Skeletal muscle tissue (tissue), 4 donors: ENCODE data around the gene INVS. TPM values are rescaled to one million over a fixed set of nuclear protein-coding genes. Genes with fewer than 3 reads are reported as not detected.

ENCODE experiments used
- H3K27ac ChIP-seq: one replicate; pipeline ENCODE4 v1.7.0; 2013; ENCODE audit warnings: mild to moderate bottlenecking, low read depth, low read length, inconsistent platforms
- H3K27me3 ChIP-seq, 3 donors: one replicate each; pipeline ENCODE4 v1.7.0; 2013; ENCODE audit warnings: low read length in 3 of 3; ENCODE audit not compliant: control insufficient read depth in 3 of 3, insufficient read depth in 3 of 3
- H3K36me3 ChIP-seq, 3 donors: one replicate each; pipeline ENCODE4 v1.7.0; 2013; ENCODE audit warnings: low read length in 3 of 3; ENCODE audit not compliant: control insufficient read depth in 3 of 3, insufficient read depth in 3 of 3
- H3K4me1 ChIP-seq, 3 donors: one replicate each; pipeline ENCODE4 v1.7.0; 2013; ENCODE audit warnings: low read length in 3 of 3, mild to moderate bottlenecking in 3 of 3; ENCODE audit not compliant: control insufficient read depth in 3 of 3, insufficient read depth in 3 of 3
- H3K4me3 ChIP-seq, 3 donors: one replicate each; pipeline ENCODE4 v1.7.0; 2013; ENCODE audit warnings: low read length in 3 of 3
- H3K9ac ChIP-seq, 3 donors: one replicate each; pipeline ENCODE4 v1.7.0; 2013; ENCODE audit warnings: low read length in 3 of 3, mild to moderate bottlenecking in 3 of 3, moderate library complexity in 2 of 3, low read depth in 1 of 3
- H3K9me3 ChIP-seq, 3 donors: one replicate each; pipeline ENCODE4 v1.7.0; 2013; ENCODE audit warnings: low read length in 3 of 3; ENCODE audit not compliant: control insufficient read depth in 3 of 3
- total RNA-seq: library from RNA; depleted of rRNA; stranded (reverse); fragments of >200 nt; gene quantifications from one replicate; pipeline ENCODE4 v1.2.3, GENCODE V29; 2014
- donor health status: Osteomylitis.

Gene INVS
- total RNA-seq, 1 donor from 2014 or later = 24.0 TPM

DNA sequence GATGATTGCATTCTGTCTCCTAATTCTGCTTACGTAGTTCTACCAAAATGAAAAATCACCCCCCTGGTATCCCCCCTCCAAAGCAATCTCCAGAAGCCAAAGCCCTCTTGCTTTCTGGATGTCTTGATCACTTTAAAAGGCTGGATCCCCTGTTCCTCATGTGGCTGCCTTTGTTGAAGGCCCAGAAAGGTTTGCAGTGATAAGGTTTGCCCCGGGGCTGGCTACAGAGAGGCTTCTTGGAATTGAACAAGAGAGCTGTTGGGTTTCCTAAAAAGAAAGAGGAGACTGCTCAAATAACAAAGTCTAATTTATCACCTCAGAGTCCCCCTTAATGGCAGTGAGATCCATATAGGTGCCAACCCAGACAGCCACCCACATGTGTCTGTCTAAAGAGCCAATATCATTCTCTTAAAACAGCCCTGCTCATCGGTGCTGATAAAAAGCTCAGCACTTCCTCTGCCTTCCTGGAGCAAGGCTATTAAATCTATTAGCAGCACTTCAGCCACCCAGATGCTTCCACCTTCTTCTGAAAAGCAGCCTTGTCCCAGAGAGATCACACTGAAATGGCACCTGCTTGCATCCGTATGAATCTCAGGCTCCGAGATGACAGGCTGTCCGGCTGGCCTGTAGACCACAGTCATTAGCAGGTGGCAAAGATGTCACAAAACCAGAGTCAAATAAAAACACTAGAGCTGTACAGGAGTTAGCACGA lies 182.8 kb downstream of the INVS start:
- peaks cover 6 to 25% (median 22%) of the 10 kb centered on the region in 3 donors for H3K36me3 ChIP-seq
- no peak overlapping the region for H3K4me3 ChIP-seq

DNA sequence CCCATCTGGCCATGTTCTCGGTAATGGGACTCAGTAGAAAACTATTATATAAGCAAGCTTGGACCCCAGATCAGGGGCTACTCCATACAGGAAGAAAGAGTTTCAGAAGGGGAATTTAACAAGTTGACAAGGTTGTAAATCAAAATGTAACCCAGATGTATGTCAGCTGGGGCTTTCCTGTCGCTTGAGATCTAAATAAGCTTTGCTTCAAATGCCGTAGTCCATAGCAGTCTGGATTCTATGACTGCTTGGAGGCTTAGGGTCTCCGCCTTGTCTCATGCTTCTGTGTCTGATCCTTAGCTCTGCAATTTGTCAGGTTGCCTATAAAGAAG lies 183.3 kb downstream of the INVS start:
- H3K4me1 ChIP-seq = no peaks in the 10 kb centered on the region
- H3K9ac ChIP-seq = no peak overlapping the region
- no peak overlapping the region for H3K27ac ChIP-seq
- no peaks in the 10 kb centered on the region for H3K27me3 ChIP-seq
- H3K9me3 ChIP-seq = peaks cover 0 to 6% (median 0%) of the 10 kb centered on the region in 3 donors
- H3K4me3 ChIP-seq = no peak overlapping the region
- peaks cover 6 to 31% (median 27%) of the 10 kb centered on the region in 3 donors for H3K36me3 ChIP-seq

More for the DNA sequence above, 182.8 kb downstream of the INVS start:
- Histone ChIP-seq H3K27me3 (no peaks in the 10 kb centered on the region), H3K9ac (no peak overlapping the region), H3K4me1 (no peaks in the 10 kb centered on the region), H3K9me3 (peaks cover 0 to 6% (median 0%) of the 10 kb centered on the region in 3 donors), H3K27ac (no peak overlapping the region)

- Histone ChIP-seq H3K4me3 (no peak overlapping the region), H3K9ac (no peak overlapping the region), H3K9me3 (peaks cover 0 to 8% (median 0%) of the 10 kb centered on the region in 3 donors), H3K4me1 (no peaks in the 10 kb centered on the region), H3K36me3 (peaks cover 12 to 41% (median 37%) of the 10 kb centered on the region in 3 donors), H3K27me3 (no peaks in the 10 kb centered on the region), H3K27ac (no peak overlapping the region)
These were observed 185.2 kb downstream of the INVS start for GRCh38 chr9:100284247-100284646.

- Histone ChIP-seq H3K4me1 (no peaks in the 10 kb centered on the region), H3K4me3 (no peak overlapping the region), H3K27me3 (no peaks in the 10 kb centered on the region), H3K27ac (no peak overlapping the region), H3K9ac (no peak overlapping the region), H3K36me3 (peaks cover 12 to 44% (median 42%) of the 10 kb centered on the region in 3 donors), H3K9me3 (peaks cover 0 to 8% (median 0%) of the 10 kb centered on the region in 3 donors)
These were observed 186.0 kb downstream of the INVS start for GRCh38 chr9:100285080-100285479.

- H3K36me3 ChIP-seq = peaks cover 13 to 44% (median 42%) of the 10 kb centered on the region in 3 donors
- H3K27ac ChIP-seq = no peak overlapping the region
- no peaks in the 10 kb centered on the region for H3K4me1 ChIP-seq
- no peak overlapping the region for H3K4me3 ChIP-seq
- no peaks in the 10 kb centered on the region for H3K27me3 ChIP-seq
- peaks cover 0 to 8% (median 0%) of the 10 kb centered on the region in 3 donors for H3K9me3 ChIP-seq
- H3K9ac ChIP-seq = no peak overlapping the region
These were observed 186.6 kb downstream of the INVS start for GRCh38 chr9:100285601-100286000.

GRCh38 chr9:100286257-100286656 lies 187.2 kb downstream of the INVS start:
- Histone ChIP-seq H3K9me3 (peaks cover 0 to 8% (median 0%) of the 10 kb centered on the region in 3 donors), H3K36me3 (peaks cover 15 to 45% (median 41%) of the 10 kb centered on the region in 3 donors), H3K4me3 (no peak overlapping the region), H3K9ac (no peak overlapping the region), H3K4me1 (no peaks in the 10 kb centered on the region), H3K27me3 (no peaks in the 10 kb centered on the region), H3K27ac (no peak overlapping the region)

DNA sequence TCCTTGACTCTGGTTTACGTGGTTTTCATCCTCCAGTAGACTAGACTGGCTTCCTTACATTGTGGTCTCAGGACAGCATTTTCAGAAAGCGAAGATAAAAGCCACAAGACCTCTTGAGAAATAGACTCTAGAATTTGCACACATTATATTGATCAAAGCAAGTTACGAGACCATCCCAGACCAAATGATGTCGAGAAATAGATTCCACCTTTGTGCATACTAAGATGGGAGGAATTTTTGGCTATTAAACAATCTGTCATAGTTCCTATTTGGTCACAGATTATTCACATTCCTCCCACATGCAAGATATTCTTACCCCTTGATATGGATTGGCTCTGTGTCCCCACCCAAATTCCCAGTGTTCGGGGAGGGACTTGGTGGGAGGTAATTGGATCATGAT lies 188.1 kb downstream of the INVS start:
- Histone ChIP-seq H3K27me3 (no peaks in the 10 kb centered on the region), H3K9me3 (peaks cover 0 to 8% (median 0%) of the 10 kb centered on the region in 3 donors), H3K4me3 (no peak overlapping the region), H3K9ac (no peak overlapping the region), H3K4me1 (no peaks in the 10 kb centered on the region), H3K36me3 (peaks cover 16 to 54% (median 43%) of the 10 kb centered on the region in 3 donors), H3K27ac (no peak overlapping the region)

- Histone ChIP-seq H3K4me3 (no peak overlapping the region), H3K4me1 (no peaks in the 10 kb centered on the region), H3K36me3 (peaks cover 34 to 63% (median 47%) of the 10 kb centered on the region in 3 donors), H3K27ac (no peak overlapping the region), H3K27me3 (no peaks in the 10 kb centered on the region), H3K9ac (no peak overlapping the region), H3K9me3 (peaks cover 0 to 3% (median 0%) of the 10 kb centered on the region in 3 donors)
These were observed 191.7 kb downstream of the INVS start for GRCh38 chr9:100290714-100291113.

- Histone ChIP-seq H3K27me3 (no peaks in the 10 kb centered on the region), H3K27ac (no peak overlapping the region), H3K9ac (no peak overlapping the region), H3K4me3 (no peak overlapping the region), H3K36me3 (peaks cover 36 to 68% (median 50%) of the 10 kb centered on the region in 3 donors), H3K9me3 (peaks cover 0 to 3% (median 0%) of the 10 kb centered on the region in 3 donors), H3K4me1 (no peaks in the 10 kb centered on the region)
These were observed 193.4 kb downstream of the INVS start for GRCh38 chr9:100292414-100292813.

DNA sequence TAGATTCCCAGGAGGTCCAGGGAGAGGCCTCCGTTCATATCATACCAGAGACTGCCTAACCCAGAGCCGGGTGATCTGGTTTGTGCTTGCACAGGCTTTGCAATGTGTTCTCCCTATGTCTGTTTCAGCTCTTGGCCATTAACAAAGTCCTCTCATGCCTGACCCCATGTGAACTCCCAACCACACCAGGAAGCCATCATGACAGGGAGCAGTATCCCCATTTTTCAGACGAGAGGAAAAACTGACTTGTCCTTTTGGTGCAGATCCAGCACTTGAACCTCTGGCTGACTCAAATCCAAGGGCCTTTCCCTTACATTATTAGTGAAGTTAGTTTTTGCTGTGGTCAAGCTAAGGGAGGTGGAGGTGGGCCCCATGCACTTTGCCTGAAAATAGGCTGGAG lies 195.3 kb downstream of the INVS start:
- H3K27me3 ChIP-seq = no peaks in the 10 kb centered on the region
- no peak overlapping the region for H3K27ac ChIP-seq
- no peak overlapping the region for H3K9ac ChIP-seq
- H3K9me3 ChIP-seq = no peaks in the 10 kb centered on the region
- no peaks in the 10 kb centered on the region for H3K4me1 ChIP-seq
- H3K4me3 ChIP-seq = no peak overlapping the region
- H3K36me3 ChIP-seq = peaks cover 33 to 72% (median 53%) of the 10 kb centered on the region in 3 donors
